Measurements from ENCODE around the gene HDAC3.

DNA sequence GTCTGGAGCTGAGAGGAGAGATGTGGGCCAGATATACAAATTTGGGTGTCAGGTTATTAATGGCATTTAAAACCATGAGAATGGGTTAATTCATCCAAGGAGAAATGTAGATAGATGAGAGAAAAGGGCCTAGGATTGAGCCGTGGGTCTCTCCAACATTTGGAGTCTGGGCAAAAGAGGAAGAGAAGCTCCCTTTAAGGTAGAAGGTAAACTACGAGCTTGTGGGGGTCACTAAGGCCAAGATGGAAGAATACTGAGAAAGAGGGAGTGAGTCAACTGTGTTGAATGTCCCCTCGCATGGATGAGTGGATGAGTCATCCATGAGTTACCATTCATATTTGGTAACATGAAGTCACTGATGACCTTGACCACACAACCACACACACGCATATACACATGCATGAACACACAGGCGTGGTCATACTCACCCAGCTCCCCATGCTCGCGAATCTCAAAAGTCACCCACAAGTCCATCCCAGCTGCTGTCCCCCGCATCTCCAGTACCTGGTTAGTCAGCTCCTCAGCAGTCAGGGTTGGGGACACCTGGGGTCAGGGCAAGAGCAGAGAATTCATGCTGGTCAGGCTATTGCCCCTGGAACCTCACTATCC lies 21.4 kb upstream of the HDAC3 start:
- TF ChIP-seq, protein P1, sequence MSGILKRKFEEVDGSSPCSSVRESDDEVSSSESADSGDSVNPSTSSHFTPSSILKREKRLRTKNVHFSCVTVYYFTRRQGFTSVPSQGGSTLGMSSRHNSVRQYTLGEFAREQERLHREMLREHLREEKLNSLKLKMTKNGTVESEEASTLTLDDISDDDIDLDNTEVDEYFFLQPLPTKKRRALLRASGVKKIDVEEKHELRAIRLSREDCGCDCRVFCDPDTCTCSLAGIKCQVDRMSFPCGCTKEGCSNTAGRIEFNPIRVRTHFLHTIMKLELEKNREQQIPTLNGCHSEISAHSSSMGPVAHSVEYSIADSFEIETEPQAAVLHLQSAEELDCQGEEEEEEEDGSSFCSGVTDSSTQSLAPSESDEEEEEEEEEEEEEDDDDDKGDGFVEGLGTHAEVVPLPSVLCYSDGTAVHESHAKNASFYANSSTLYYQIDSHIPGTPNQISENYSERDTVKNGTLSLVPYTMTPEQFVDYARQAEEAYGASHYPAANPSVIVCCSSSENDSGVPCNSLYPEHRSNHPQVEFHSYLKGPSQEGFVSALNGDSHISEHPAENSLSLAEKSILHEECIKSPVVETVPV (CRISPR knock-in tag; IDR thresholded peaks at IDR 0.05), result no peak
- TF ChIP-seq BACH2 (CRISPR knock-in tag; IDR thresholded peaks at IDR 0.05; ENCODE audit: borderline replicate concordance) (no peak), ARNTL (CRISPR knock-in tag; IDR thresholded peaks at IDR 0.05; ENCODE audit: borderline replicate concordance, low read depth) (no peak), ZC3H10 (CRISPR knock-in tag; IDR thresholded peaks at IDR 0.05) (no peak), RARB (CRISPR knock-in tag; IDR thresholded peaks at IDR 0.05) (no peak), ISL1 (CRISPR knock-in tag; IDR thresholded peaks at IDR 0.05) (no peak), ZFP3 (CRISPR knock-in tag; IDR thresholded peaks at IDR 0.05) (no peak), PPARA (CRISPR knock-in tag; IDR thresholded peaks at IDR 0.05; ENCODE audit: borderline replicate concordance) (no peak), CSDC2 (CRISPR knock-in tag; IDR thresholded peaks at IDR 0.05) (no peak), ZFP30 (CRISPR knock-in tag; IDR thresholded peaks at IDR 0.05) (no peak)
- TF ChIP-seq, protein P2, sequence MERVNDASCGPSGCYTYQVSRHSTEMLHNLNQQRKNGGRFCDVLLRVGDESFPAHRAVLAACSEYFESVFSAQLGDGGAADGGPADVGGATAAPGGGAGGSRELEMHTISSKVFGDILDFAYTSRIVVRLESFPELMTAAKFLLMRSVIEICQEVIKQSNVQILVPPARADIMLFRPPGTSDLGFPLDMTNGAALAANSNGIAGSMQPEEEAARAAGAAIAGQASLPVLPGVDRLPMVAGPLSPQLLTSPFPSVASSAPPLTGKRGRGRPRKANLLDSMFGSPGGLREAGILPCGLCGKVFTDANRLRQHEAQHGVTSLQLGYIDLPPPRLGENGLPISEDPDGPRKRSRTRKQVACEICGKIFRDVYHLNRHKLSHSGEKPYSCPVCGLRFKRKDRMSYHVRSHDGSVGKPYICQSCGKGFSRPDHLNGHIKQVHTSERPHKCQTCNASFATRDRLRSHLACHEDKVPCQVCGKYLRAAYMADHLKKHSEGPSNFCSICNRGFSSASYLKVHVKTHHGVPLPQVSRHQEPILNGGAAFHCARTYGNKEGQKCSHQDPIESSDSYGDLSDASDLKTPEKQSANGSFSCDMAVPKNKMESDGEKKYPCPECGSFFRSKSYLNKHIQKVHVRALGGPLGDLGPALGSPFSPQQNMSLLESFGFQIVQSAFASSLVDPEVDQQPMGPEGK (CRISPR knock-in tag; IDR thresholded peaks at IDR 0.05; ENCODE audit: borderline replicate concordance), result no peak
- TF ChIP-seq, protein P3, sequence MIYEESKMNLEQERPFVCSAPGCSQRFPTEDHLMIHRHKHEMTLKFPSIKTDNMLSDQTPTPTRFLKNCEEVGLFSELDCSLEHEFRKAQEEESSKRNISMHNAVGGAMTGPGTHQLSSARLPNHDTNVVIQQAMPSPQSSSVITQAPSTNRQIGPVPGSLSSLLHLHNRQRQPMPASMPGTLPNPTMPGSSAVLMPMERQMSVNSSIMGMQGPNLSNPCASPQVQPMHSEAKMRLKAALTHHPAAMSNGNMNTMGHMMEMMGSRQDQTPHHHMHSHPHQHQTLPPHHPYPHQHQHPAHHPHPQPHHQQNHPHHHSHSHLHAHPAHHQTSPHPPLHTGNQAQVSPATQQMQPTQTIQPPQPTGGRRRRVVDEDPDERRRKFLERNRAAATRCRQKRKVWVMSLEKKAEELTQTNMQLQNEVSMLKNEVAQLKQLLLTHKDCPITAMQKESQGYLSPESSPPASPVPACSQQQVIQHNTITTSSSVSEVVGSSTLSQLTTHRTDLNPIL (CRISPR knock-in tag; IDR thresholded peaks at IDR 0.05; ENCODE audit: low read depth), result no peak
